Astrocyte of the cerebellum (primary cell): ENCODE results near the gene CDKL2.

ENCODE experiments used
- DNase-seq: peaks from one replicate; pipeline ENCODE4 v3.0.0-alpha.2; 2011; ENCODE audit warnings: low read depth
- H3K4me3 ChIP-seq: 2 replicates; pipeline ENCODE4 v1.5.1; 2011; ENCODE audit warnings: mild to moderate bottlenecking, low read depth, low read length, moderate library complexity
- CTCF ChIP-seq: IDR thresholded peaks from 2 replicates; pipeline ENCODE4 v1.5.1; 2012; ENCODE audit warnings: low read length, low read depth, moderate library complexity, mild to moderate bottlenecking; ENCODE audit errors: missing control alignments
- in situ Hi-C: cut with HindIII; loops from 2 replicates; pipeline ENCODE4 v1.10.0; 2017; ENCODE audit warnings: low sequenced_read_pairs

Gene CDKL2

GRCh38 chr4:75634281-75634680 is 4.0 kb upstream of the CDKL2 start:
- in situ Hi-C loops: no loop called here

GRCh38 chr4:75633846-75634245 is 3.5 kb upstream of the CDKL2 start:
- in situ Hi-C loops: no loop called here
- H3K4me3 ChIP-seq: no peak overlapping the region
- peak; percentile 70 for DNase-seq
- no peak for TF ChIP-seq CTCF

More at GRCh38 chr4:75634281-75634680, 4.0 kb upstream of the CDKL2 start:
- H3K4me3 ChIP-seq: no peak overlapping the region
- no peak for TF ChIP-seq CTCF
- DNase-seq: no peak

- TF ChIP-seq CTCF: no peak
- no peak for DNase-seq
- in situ Hi-C loops: no loop called here
- H3K4me3 ChIP-seq: peak overlapping the region; percentile 68
Measured at GRCh38 chr4:75630937-75631329, 605 bp upstream of the CDKL2 start.

GRCh38 chr4:75629239-75629638 is 1.1 kb downstream of the CDKL2 start:
- TF ChIP-seq CTCF: no peak
- in situ Hi-C loops: no loop called here
- no peak overlapping the region for H3K4me3 ChIP-seq
- DNase-seq: no peak

GRCh38 chr4:75623026-75623425 is 7.3 kb downstream of the CDKL2 start:
- DNase-seq: no peak
- H3K4me3 ChIP-seq: no peak overlapping the region
- in situ Hi-C loops: no loop called here
- TF ChIP-seq CTCF: no peak

GRCh38 chr4:75621715-75622114 is 8.6 kb downstream of the CDKL2 start:
- no peak for TF ChIP-seq CTCF
- in situ Hi-C loops: no loop called here
- DNase-seq: no peak
- no peak overlapping the region for H3K4me3 ChIP-seq

GRCh38 chr4:75612306-75612705 is 18.0 kb downstream of the CDKL2 start:
- H3K4me3 ChIP-seq: no peak overlapping the region
- no peak for TF ChIP-seq CTCF
- DNase-seq: no peak
- in situ Hi-C loops: no loop called here
